ENCODE data around the gene SEMA4A.
A peak's percentile ranks its signal among the peaks of the same experiment; 100 is the strongest.
"Not testable (repeated sequence)": the region's sequence is repeated elsewhere in the genome, so short reads cannot be mapped to it uniquely, and the experiment has no call there.

SEMA4A gene

DNA sequence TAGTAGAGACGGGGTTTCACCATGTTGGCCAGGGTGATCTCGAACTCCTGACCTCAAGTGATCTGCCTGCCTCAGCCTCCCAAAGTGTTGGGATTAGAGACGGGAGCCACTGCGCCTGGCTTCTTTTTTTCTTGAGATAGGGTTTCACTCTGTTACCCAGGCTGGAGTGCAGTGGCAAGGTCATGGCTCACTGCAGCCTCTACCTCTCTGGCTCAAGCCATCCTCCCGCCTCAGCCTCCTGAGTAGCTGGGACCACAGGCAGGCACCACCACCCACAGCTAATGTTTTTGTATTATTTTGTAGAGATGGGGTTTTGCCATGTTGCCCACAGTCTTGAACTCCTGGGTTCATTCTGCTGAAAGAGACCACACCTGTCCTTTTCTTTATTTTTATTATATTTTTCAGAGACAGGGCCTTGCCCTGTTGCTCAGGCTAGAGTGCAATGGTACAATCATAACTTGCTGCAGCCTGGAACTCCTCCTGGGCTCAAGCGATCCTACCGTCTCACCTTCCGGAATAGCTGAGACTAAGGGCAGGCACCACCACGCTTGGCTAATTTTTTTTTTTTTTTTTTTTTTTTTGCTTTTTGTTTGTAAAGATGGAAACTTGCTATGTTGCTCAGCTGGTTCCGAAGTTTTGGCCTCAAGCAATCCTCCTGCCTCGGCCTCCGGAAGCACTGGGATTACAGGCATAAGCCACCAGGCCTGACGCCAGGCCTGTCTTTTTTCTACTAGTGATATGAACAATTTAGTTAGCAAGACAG, 35.8 kb upstream of the SEMA4A start:
- no peak for DNase-seq (ENCODE audit: low read depth)
- peak overlapping the region; percentile 100 for H3K4me3 ChIP-seq (ENCODE audit: low read depth, low read length)

GRCh38 chr1:156118177-156118868, 35.1 kb upstream of the SEMA4A start:
- DNase-seq (ENCODE audit: low read depth): no peak
- peak overlapping the region; percentile 100 for H3K4me3 ChIP-seq (ENCODE audit: low read depth, low read length)

DNA sequence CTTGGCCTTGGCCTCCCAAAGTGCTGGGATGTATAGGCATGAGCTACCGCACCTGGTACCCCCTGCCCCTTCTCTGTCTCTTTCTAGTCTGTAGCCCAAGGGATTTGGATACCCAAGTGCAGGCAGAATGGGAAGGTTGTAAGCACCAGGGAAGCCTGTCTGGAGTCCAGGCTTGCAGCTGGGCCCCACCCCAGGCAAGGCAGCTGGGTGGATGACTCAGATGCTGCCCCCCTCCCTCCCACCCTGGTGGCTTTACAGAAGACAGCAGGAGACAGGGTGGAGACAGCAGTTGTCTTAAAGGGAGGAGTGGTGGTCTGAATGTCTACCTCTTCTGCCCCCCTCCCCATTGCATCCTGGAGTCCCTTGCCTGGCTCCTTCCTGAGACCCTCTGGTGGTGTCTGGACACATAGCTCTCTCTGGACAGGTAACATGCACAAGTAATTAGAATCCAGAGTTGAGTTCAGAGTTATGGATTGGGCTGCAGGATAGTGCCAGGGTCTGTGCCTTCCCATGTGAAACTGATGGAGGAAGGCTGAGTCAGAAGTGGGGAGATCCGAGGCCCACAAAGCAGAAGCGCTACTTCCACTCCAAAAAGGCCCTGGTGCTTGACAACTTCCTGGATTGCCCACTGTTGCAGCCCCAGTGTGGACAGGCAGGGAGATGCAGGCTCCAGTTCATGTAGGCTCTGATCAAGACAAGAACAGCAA, 33.7 kb upstream of the SEMA4A start:
- DNase-seq (ENCODE audit: low read depth): no peak
- H3K4me3 ChIP-seq (ENCODE audit: low read depth, low read length): peak overlapping the region; percentile 29

DNA sequence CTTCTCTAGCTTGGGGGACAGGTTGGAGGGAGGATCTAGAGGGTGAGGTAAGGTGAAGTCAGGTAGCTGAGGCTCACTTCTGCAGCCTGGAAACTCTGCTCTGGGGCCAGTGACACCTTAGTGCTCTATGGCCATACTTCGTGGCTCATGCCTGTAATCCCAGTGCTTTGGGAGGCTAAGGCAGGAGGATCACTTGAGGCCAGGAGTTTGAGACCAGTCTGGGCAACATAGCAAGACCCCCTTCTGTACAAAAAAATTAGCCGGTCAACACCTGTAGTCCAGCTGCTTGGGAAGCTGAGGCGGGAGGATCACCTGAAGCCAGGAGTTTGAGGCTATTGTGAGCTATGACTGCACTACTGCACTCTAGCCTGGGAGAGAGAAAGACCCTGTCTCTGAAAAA, 33.1 kb upstream of the SEMA4A start:
- H3K4me3 ChIP-seq (ENCODE audit: low read depth, low read length): peak overlapping the region; percentile 29
- no peak for DNase-seq (ENCODE audit: low read depth)

DNA sequence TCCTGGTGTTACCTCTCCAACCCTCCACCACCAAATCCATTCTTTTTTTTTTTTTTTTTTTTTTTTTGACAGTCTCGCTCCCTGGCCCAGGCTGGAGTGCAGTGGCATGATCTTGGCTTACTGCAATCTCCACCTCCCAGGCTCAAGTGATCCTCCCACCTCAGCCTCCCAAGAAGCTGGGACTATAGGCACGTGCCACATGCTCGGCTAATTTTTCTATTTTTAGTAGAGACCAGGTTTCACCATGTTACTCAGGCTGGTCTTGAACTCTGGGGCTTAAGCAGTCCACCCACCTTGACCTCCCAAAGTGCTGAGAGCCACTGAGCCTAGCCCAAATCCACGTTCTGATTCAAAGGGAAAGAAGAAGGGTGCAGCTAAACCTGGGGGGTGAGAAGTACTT, 32.4 kb upstream of the SEMA4A start:
- DNase-seq (ENCODE audit: low read depth): not testable (repeated sequence)
- H3K4me3 ChIP-seq (ENCODE audit: low read depth, low read length): peak overlapping the region; percentile 0

- no peak for DNase-seq (ENCODE audit: low read depth)
- H3K4me3 ChIP-seq (ENCODE audit: low read depth, low read length): peak overlapping the region; percentile 38
Measured at GRCh38 chr1:156121457-156121856, 31.9 kb upstream of the SEMA4A start.

- H3K4me3 ChIP-seq (ENCODE audit: low read depth, low read length): peak overlapping the region; percentile 38
- no peak for DNase-seq (ENCODE audit: low read depth)
Measured at GRCh38 chr1:156122086-156122485, 31.3 kb upstream of the SEMA4A start.

- no peak for DNase-seq (ENCODE audit: low read depth)
- peak overlapping the region; percentile 38 for H3K4me3 ChIP-seq (ENCODE audit: low read depth, low read length)
Measured at GRCh38 chr1:156122519-156123355, 30.6 kb upstream of the SEMA4A start.

DNA sequence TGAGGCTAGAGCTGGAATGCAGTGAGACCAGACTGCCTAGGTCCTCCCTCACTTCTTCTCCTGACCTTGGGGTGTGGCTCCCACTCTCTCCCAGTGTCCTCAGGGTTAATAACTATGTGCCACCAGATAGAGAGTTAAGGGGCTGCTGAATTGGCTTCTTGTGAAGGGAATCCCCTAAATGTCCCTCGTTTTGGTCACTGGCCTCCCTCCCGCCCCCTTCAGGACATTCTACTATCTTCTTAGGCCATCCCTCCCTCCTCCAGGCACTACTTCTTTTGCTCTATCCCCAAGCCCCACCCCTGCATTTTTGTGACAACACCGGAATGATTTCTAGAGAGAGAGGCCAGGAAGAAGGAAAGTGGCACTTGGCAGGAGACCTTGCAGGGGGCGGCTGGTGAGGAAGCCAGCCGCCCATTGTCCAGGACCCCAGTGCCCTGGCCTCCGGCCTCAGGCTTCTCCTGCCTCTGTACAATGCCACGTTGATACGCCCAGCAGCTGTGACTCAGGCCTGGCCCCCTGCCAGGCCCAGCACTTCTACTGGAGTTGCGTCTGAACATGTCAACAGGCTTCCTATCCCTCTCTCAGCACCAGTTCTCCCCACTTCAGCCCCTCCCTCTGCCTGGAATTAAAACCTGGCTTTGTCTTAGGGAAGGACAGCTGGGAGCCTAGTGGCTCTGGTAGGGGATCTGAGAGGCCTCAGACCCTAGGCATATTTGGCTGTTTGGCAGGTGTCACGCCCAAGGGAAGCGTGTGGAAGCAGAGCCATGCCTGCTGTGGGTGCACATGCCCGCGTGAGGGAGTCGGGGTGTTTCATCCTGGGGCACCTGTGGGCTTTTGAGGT, 29.8 kb upstream of the SEMA4A start:
- peak; percentile 97 for DNase-seq (ENCODE audit: low read depth)
- peak overlapping the region; percentile 38 for H3K4me3 ChIP-seq (ENCODE audit: low read depth, low read length)

- no peak for DNase-seq (ENCODE audit: low read depth)
- H3K4me3 ChIP-seq (ENCODE audit: low read depth, low read length): no peak overlapping the region
Measured at GRCh38 chr1:156124557-156125483, 28.6 kb upstream of the SEMA4A start.

GRCh38 chr1:156125544-156125943, 27.8 kb upstream of the SEMA4A start:
- not testable (repeated sequence) for H3K4me3 ChIP-seq (ENCODE audit: low read depth, low read length); DNase-seq (ENCODE audit: low read depth)

DNA sequence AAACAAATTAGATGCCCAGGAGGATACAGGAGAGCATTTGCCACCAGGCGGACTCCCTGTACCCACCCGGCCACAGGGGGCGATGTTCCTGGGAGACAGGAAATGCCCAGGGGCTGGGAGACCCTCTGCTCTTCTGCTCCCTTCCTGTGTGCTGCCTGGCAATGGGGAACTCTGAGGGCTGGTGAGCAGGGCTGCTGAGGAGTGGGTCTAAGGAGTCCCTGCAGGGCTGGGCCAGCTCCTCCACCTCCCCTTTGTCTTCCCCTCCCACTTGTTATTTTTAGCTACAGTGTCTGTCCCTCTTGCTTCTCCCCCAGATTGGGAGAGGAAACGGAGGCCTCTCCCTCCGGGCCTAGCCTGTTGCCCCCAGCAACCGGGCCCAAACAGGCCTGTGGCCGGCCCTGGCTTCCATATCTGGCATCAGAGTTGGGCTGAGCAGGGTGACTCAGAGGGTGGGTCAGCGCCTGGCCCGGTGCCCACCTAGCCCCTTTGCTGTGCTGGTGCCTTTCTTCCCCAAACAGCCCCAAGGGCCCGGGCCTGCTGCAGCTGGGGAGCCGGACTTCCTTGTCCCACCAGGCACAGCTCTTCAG, 27.2 kb upstream of the SEMA4A start:
- peak overlapping the region; percentile 17 for H3K4me3 ChIP-seq (ENCODE audit: low read depth, low read length)
- DNase-seq (ENCODE audit: low read depth): peak; percentile 92

DNA sequence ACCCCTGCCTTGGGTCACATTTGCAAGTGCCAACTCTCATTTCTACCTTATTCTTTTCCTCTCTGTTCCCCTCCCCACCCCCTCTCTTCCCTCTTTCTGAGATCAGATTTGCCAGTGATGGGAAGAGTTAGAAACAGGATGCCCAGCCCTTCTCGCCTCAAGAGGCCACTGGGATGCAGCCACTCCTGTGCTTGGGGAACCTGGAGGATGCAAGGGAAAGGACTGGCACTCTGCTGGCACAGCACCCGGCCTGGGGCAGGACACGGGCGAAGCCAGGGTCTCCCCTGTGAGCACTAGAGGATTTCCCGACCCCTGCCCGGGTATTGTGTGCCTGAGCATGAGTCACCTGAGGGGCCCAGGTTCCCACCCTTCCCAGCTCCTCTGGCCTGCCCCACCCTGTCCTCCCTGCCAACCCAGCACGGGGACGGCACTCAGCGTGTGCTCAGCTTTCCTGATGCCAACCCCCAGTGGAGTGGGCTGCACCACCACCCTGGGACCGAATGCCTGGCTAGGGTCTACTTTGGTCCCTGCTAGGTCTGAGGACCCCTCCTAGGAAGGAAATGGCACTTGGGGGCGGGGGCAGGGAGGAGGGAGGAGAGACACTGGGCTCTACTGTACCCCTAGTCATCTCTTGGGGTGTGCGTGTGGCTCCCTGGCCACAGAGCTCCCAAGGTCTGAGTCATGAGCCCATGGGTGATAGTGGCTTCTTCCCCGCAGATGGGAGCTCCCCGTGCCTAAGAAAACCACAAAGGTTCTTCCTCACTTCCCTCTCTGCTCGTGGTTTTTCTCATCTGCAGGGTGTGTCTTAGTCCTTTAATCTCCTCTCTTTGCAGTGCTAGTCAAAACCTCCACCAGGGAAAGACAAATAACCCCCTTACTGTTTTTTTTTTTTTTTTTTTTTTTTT, 26.5 kb upstream of the SEMA4A start:
- no peak for DNase-seq (ENCODE audit: low read depth)
- peak overlapping the region; percentile 7 for H3K4me3 ChIP-seq (ENCODE audit: low read depth, low read length)

DNA sequence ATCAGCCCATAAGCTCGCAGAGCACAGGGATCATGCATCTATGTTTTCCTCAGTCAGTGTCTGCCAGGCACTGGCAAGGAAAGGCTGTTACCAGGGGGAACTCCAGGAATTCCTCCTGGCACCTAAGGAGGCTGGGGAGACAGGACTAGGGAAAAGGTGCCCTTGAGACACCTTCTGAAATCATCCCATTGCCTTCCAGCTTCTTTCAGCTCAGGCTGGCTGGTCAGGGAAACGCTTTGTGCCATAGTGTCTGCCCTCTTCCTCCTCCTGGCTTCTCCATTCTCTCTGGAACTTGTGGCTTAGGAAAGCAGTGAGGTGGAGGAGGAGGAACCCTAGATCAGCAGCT, 25.1 kb upstream of the SEMA4A start:
- peak overlapping the region; percentile 29 for H3K4me3 ChIP-seq (ENCODE audit: low read depth, low read length)
- DNase-seq (ENCODE audit: low read depth): no peak

DNA sequence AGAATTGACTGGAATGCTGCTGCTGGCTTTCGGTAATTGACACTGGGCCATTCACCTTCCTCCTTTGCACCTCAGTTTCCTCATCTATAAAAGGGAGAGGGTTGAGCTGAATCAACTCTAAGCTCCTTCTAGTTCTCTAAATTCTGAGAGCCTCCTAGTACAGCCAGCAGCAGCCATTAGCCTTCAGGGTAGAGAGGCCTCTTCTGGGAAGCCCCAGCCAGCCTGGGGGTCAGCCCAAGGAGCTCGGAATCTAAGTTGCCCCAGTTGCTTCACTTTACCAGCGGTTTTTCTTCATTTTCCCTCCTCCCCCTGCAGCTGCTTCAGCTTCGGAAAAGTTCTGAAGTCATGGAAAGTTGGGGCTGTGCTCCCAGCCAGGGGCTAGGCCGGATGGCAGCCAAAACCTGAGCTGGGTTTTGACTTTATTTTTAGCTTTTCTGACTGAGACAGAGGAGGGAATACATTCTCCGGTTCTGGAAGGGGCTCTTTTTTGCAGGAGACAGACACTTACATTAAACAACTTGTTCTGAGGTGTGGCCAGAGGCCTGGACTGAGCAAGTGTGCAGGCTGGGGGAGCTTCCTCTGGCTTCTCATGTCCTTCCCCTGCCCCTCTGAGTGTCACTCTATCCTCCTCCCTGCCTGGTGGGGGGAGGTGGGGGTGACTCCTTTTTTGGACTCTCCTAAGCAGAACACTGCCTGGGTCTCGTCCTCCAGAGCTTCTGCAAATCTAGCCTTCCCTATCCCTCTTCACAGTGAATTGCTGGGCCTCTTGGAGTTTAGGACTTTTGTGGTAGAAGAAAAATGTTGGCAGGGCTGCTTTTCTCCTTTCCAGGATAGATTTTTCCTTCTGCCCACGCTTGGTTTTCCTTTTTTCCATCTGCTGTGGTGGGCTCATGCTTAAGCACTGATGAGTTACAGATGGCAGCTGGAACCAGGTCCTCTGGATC, 24.5 kb upstream of the SEMA4A start:
- peak overlapping the region; percentile 29 for H3K4me3 ChIP-seq (ENCODE audit: low read depth, low read length)
- no peak for DNase-seq (ENCODE audit: low read depth)
